GM21825 (cell line): ENCODE data around the gene EMCN.

Experiments used
- ATAC-seq: cut with Tn5 transposase; IDR thresholded peaks from one replicate; pipeline ENCODE4 v1.9.1; 2021; ENCODE audit warnings: mild to moderate bottlenecking, moderate library complexity; ENCODE audit not compliant: unreplicated experiment

EMCN gene

GRCh38 chr4:100493756-100494155 is 24.1 kb downstream of the EMCN start:
- ATAC-seq: no peak

GRCh38 chr4:100492129-100492528 is 25.7 kb downstream of the EMCN start:
- ATAC-seq: no peak

- ATAC-seq: no peak
Measured at GRCh38 chr4:100489305-100489704, 28.5 kb downstream of the EMCN start.

- no peak for ATAC-seq
Measured at GRCh38 chr4:100486496-100486895, 31.3 kb downstream of the EMCN start.

GRCh38 chr4:100483796-100484195 is 34.0 kb downstream of the EMCN start:
- ATAC-seq: no peak

- no peak for ATAC-seq
Measured at GRCh38 chr4:100479971-100480370, 37.9 kb downstream of the EMCN start.

- no peak for ATAC-seq
Measured at GRCh38 chr4:100469555-100469954, 48.3 kb downstream of the EMCN start.

GRCh38 chr4:100466501-100466900 is 51.3 kb downstream of the EMCN start:
- ATAC-seq: no peak

- ATAC-seq: no peak
Measured at GRCh38 chr4:100461807-100462605, 55.8 kb downstream of the EMCN start.

- ATAC-seq: no peak
Measured at GRCh38 chr4:100450449-100450848, 67.4 kb downstream of the EMCN start.

GRCh38 chr4:100431416-100431815 is 86.4 kb downstream of the EMCN start:
- no peak for ATAC-seq

GRCh38 chr4:100430451-100430850 is 87.4 kb downstream of the EMCN start:
- ATAC-seq: no peak

- no peak for ATAC-seq
Measured at GRCh38 chr4:100429616-100430015, 88.2 kb downstream of the EMCN start.

- no peak for ATAC-seq
Measured at GRCh38 chr4:100428051-100428450, 89.8 kb downstream of the EMCN start.

GRCh38 chr4:100424376-100424775 is 93.4 kb downstream of the EMCN start:
- no peak for ATAC-seq

GRCh38 chr4:100422894-100423293 is 94.9 kb downstream of the EMCN start:
- ATAC-seq: no peak

- no peak for ATAC-seq
Measured at GRCh38 chr4:100421361-100421978, 96.4 kb downstream of the EMCN start.

GRCh38 chr4:100420571-100420970 is 97.3 kb downstream of the EMCN start:
- no peak for ATAC-seq

GRCh38 chr4:100417565-100417964 is 100.3 kb downstream of the EMCN start:
- no peak for ATAC-seq

GRCh38 chr4:100414016-100414790 is 103.6 kb downstream of the EMCN start:
- ATAC-seq: no peak

GRCh38 chr4:100391863-100392262 is 126.0 kb downstream of the EMCN start:
- no peak for ATAC-seq

- no peak for ATAC-seq
Measured at GRCh38 chr4:100391086-100391485, 126.7 kb downstream of the EMCN start.
